AG10803 (cell line): ENCODE data around the gene PAX6.

Source experiments
- DNase-seq: peaks from one replicate; pipeline ENCODE4 v3.0.0; 2010; ENCODE audit warnings: low read depth
- H3K4me3 ChIP-seq: 2 replicates; pipeline ENCODE4 v1.5.1; 2011; ENCODE audit warnings: mild to moderate bottlenecking, low read length, control low read depth
- CTCF ChIP-seq: conservative IDR thresholded peaks from 2 replicates; pipeline ENCODE4 v1.5.1; 2011; ENCODE audit warnings: mild to moderate bottlenecking, low read length, control low read depth, inconsistent platforms

PAX6 gene

GRCh38 chr11:31826536-31827438 lies 15.7 kb upstream of the PAX6 start:
- DNase-seq = no peak
- no peak overlapping the region for H3K4me3 ChIP-seq
- no peak for TF ChIP-seq CTCF

GRCh38 chr11:31825838-31826484 lies 14.8 kb upstream of the PAX6 start:
- no peak for DNase-seq
- H3K4me3 ChIP-seq = no peak overlapping the region
- TF ChIP-seq CTCF = no peak

GRCh38 chr11:31824879-31825837 lies 14.0 kb upstream of the PAX6 start:
- TF ChIP-seq CTCF = no peak
- DNase-seq = no peak
- no peak overlapping the region for H3K4me3 ChIP-seq

GRCh38 chr11:31824332-31824878 lies 13.3 kb upstream of the PAX6 start:
- H3K4me3 ChIP-seq = no peak overlapping the region
- DNase-seq = no peak
- TF ChIP-seq CTCF = no peak

GRCh38 chr11:31823644-31824331 lies 12.7 kb upstream of the PAX6 start:
- no peak for TF ChIP-seq CTCF
- no peak for DNase-seq
- no peak overlapping the region for H3K4me3 ChIP-seq

GRCh38 chr11:31822927-31823643 lies 12.0 kb upstream of the PAX6 start:
- no peak for TF ChIP-seq CTCF
- H3K4me3 ChIP-seq = no peak overlapping the region
- DNase-seq = no peak
